Nephron progenitor cell (in vitro differentiated cells): ENCODE data around the gene PPP1R14D.

Experiments used
- DNase-seq: peaks from one replicate; pipeline ENCODE4 v3.0.0; 2021
- H3K27ac Mint-ChIP-seq: 2 replicates; pipeline ENCODE4 v1.8.0; 2021; ENCODE audit warnings: mild to moderate bottlenecking, moderate library complexity, mixed read lengths
- H3K27me3 Mint-ChIP-seq: 2 replicates; pipeline ENCODE4 v1.8.0; 2021; ENCODE audit warnings: mild to moderate bottlenecking, low read depth, mixed read lengths; ENCODE audit not compliant: poor library complexity
- H3K36me3 Mint-ChIP-seq: 2 replicates; pipeline ENCODE4 v1.8.0; 2021; ENCODE audit warnings: low read depth, mixed read lengths
- H3K4me1 Mint-ChIP-seq: 2 replicates; pipeline ENCODE4 v1.8.0; 2021; ENCODE audit warnings: mixed read lengths
- H3K4me3 Mint-ChIP-seq: 2 replicates; pipeline ENCODE4 v1.8.0; 2021; ENCODE audit warnings: mild to moderate bottlenecking, moderate library complexity, mixed read lengths
- H3K9me3 Mint-ChIP-seq: 2 replicates; pipeline ENCODE4 v1.8.0; 2021; ENCODE audit warnings: mild to moderate bottlenecking, moderate library complexity, mixed read lengths
- TF ChIP-seq, protein P1 (sequence below): fragments of 200-600 bp; sonication (generic); IDR thresholded peaks from 2 replicates; pipeline ENCODE4 v1.5.0; 2021; ENCODE audit warnings: antibody characterized with exemption

The PPP1R14D gene

GRCh38 chr15:40872791-40873693 lies 44.5 kb upstream of the PPP1R14D start:
- no peak for DNase-seq
- Mint-ChIP-seq H3K27ac (no peak overlapping the region), H3K36me3 (no peaks in the 10 kb centered on the region), H3K4me3 (peak overlapping the region; percentile 77), H3K27me3 (peaks cover 24% of the 10 kb centered on the region), H3K9me3 (no peaks in the 10 kb centered on the region), H3K4me1 (peaks cover 15% of the 10 kb centered on the region)
- TF ChIP-seq, protein P1, sequence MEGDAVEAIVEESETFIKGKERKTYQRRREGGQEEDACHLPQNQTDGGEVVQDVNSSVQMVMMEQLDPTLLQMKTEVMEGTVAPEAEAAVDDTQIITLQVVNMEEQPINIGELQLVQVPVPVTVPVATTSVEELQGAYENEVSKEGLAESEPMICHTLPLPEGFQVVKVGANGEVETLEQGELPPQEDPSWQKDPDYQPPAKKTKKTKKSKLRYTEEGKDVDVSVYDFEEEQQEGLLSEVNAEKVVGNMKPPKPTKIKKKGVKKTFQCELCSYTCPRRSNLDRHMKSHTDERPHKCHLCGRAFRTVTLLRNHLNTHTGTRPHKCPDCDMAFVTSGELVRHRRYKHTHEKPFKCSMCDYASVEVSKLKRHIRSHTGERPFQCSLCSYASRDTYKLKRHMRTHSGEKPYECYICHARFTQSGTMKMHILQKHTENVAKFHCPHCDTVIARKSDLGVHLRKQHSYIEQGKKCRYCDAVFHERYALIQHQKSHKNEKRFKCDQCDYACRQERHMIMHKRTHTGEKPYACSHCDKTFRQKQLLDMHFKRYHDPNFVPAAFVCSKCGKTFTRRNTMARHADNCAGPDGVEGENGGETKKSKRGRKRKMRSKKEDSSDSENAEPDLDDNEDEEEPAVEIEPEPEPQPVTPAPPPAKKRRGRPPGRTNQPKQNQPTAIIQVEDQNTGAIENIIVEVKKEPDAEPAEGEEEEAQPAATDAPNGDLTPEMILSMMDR: no peak

DNA sequence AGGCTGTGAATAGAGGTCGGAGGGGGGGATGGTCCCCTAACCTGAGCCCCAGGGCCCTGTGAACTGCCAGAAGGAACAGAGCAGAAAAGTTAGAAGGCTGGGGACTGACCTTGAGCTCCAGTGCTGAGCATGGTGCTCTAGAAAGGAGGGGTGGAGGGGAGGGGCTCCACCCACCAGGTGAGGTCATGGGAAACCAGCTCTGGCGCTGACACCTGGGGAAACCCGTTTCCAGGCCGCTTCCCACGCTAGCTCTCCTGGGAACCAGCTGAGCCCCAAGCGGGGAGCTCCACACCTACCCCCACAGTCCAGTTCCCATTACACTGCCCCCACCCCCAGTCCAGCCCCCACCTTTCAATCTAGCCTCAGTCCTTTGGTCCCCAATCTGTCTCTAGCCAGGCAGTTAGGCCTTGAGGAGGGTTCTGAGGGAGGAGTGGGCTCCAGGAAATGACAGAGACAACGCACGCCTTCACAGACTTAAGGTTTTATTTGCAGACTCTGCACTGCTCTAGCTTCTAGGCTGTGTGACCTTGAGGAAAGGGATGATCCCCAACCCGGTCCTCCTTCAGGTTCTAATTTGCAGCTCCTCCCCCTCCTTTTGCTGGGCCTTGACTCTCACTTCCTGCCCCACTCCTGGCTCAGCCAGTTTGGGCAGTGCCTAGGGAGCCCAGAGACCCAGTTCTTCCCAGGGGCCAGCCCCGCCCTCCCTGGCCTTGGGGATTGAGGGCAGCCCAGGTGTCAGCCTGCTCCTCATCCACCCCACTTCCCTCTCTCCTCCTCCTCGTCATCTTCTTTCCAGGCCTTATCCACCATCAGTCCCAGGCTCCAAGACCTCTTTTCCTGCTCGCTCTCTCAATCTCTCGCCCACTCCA lies 43.5 kb upstream of the PPP1R14D start:
- Mint-ChIP-seq H3K9me3 (no peaks in the 10 kb centered on the region), H3K27me3 (peaks cover 24% of the 10 kb centered on the region), H3K36me3 (no peaks in the 10 kb centered on the region), H3K27ac (no peak overlapping the region), H3K4me3 (no peak overlapping the region), H3K4me1 (peaks cover 15% of the 10 kb centered on the region)
- DNase-seq: no peak
- TF ChIP-seq, protein P1: no peak

DNA sequence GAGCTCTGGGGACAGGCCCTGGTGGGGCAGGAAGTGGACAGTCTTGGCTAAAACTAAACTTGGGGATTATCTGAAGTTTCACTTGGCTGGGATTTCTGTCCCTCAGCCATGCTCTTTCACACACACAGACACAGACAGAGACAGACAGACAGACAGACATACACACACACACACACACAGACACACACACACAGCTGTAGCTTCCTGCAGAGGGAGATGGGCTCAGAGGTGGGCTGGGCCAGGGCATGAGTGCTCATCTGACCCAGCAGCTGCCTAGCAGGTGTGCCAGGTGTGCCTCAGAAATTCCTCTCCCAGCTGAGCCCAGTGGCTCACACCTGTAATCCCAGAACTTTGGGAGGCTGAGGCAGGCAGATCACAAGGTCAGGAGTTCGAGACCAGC lies 42.2 kb upstream of the PPP1R14D start:
- Mint-ChIP-seq H3K36me3 (no peaks in the 10 kb centered on the region), H3K27me3 (peaks cover 21% of the 10 kb centered on the region), H3K27ac (no peak overlapping the region), H3K9me3 (no peaks in the 10 kb centered on the region), H3K4me3 (no peak overlapping the region), H3K4me1 (peaks cover 15% of the 10 kb centered on the region)
- DNase-seq: no peak
- TF ChIP-seq, protein P1: no peak

GRCh38 chr15:40869686-40870085 lies 41.2 kb upstream of the PPP1R14D start:
- Mint-ChIP-seq H3K27me3 (peaks cover 17% of the 10 kb centered on the region), H3K4me3 (no peak overlapping the region), H3K36me3 (no peaks in the 10 kb centered on the region), H3K4me1 (peaks cover 15% of the 10 kb centered on the region), H3K27ac (no peak overlapping the region), H3K9me3 (no peaks in the 10 kb centered on the region)
- no peak for DNase-seq
- TF ChIP-seq, protein P1: no peak

DNA sequence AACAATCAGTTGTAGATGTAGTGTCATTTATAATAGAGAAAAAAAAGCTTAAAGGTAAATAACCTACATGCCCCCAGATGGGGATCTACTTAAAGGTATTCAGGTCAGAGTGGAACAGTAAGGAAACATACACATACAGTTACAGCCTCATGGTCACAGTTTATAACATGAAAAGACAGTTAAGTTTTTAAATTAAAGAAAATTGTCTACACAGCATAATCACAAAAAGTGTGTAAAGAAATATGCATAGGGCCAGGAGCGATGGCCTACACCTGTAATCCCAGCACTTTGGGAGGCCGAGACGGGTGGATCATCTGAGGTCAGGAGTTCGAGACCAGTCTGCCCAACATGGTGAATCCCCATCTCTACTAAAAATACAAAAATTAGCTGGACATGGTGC lies 38.7 kb upstream of the PPP1R14D start:
- H3K36me3 Mint-ChIP-seq: no peaks in the 10 kb centered on the region
- no peak overlapping the region for H3K4me3 Mint-ChIP-seq
- TF ChIP-seq, protein P1: no peak
- H3K27me3 Mint-ChIP-seq: peaks cover 18% of the 10 kb centered on the region
- H3K9me3 Mint-ChIP-seq: no peaks in the 10 kb centered on the region
- peaks cover 8% of the 10 kb centered on the region for H3K4me1 Mint-ChIP-seq
- DNase-seq: no peak
- no peak overlapping the region for H3K27ac Mint-ChIP-seq
